LNCAP (cell line): ENCODE results near the gene CNGB1.

Experiments
- CTCF ChIP-seq: fragments of 450-650 bp; IDR thresholded peaks from 2 replicates; pipeline ENCODE4 v1.5.1; 2017; ENCODE audit warnings: mild to moderate bottlenecking

CNGB1 gene

GRCh38 chr16:57887711-57888110, 83.2 kb downstream of the CNGB1 start:
- TF ChIP-seq CTCF = no peak

GRCh38 chr16:57886427-57886826, 84.5 kb downstream of the CNGB1 start:
- no peak for TF ChIP-seq CTCF

GRCh38 chr16:57884655-57885133, 86.2 kb downstream of the CNGB1 start:
- TF ChIP-seq CTCF = no peak

- no peak for TF ChIP-seq CTCF
Measured at GRCh38 chr16:57883953-57884654, 86.8 kb downstream of the CNGB1 start.

- no peak for TF ChIP-seq CTCF
Measured at GRCh38 chr16:57883480-57883879, 87.4 kb downstream of the CNGB1 start.

- no peak for TF ChIP-seq CTCF
Measured at GRCh38 chr16:57882792-57883191, 88.1 kb downstream of the CNGB1 start.

- TF ChIP-seq CTCF = no peak
Measured at GRCh38 chr16:57882206-57882605, 88.7 kb downstream of the CNGB1 start.

GRCh38 chr16:57878586-57878985, 92.3 kb downstream of the CNGB1 start:
- TF ChIP-seq CTCF = no peak
